Suprapubic skin (tissue), 4 donors: ENCODE data around the gene PYGO2. TPM values are rescaled to one million over a fixed set of nuclear protein-coding genes. Genes with fewer than 3 reads are reported as not detected.

ENCODE experiments used
- DNase-seq, 2 donors: peaks; one replicate each; pipeline ENCODE4 v3.0.0-alpha.2; 2019; ENCODE audit warnings: low spot score in 2 of 2
- H3K27ac ChIP-seq: fragments of 200-600 bp; sonication (generic); one replicate; pipeline ENCODE4 v1.5.1; 2019
- H3K27me3 ChIP-seq: fragments of 200-600 bp; sonication (generic); one replicate; pipeline ENCODE4 v1.5.1; 2019
- H3K36me3 ChIP-seq: fragments of 200-600 bp; sonication (generic); one replicate; pipeline ENCODE4 v1.5.1; 2019
- H3K4me1 ChIP-seq: fragments of 200-600 bp; sonication (generic); one replicate; pipeline ENCODE4 v1.5.1; 2019
- H3K4me3 ChIP-seq: fragments of 200-600 bp; sonication (generic); one replicate; pipeline ENCODE4 v1.5.1; 2019; ENCODE audit warnings: mild to moderate bottlenecking
- H3K9me3 ChIP-seq: fragments of 200-600 bp; sonication (generic); one replicate; pipeline ENCODE4 v1.5.1; 2019
- EP300 ChIP-seq: sonication (generic); formaldehyde crosslinking; IDR thresholded peaks from one replicate; pipeline ENCODE4 v1.6.1; 2017; ENCODE audit warnings: antibody characterized with exemption
- POLR2A ChIP-seq, 2 donors: fragments of 450-650 bp; IDR thresholded peaks; one replicate each; pipeline ENCODE4 v1.6.1; 2017; ENCODE audit warnings: antibody characterized with exemption in 2 of 2, mild to moderate bottlenecking in 2 of 2, moderate library complexity in 2 of 2
- POLR2AphosphoS5 ChIP-seq, 3 donors: sonication (generic); formaldehyde crosslinking; IDR thresholded peaks; one replicate each; pipeline ENCODE4 v1.6.1; 2017; ENCODE audit warnings: antibody characterized with exemption in 3 of 3
- WGBS: methylation state at CpG from one replicate; pipeline ENCODE4 v1.1.5; 2018; 5-methylcytosine and 5-hydroxymethylcytosine counted together
- total RNA-seq, 4 donors: library from RNA; depleted of rRNA; stranded (reverse); fragments of >200 nt; gene quantifications; one replicate each; pipeline ENCODE4 v1.1.0, GENCODE V29; 2016
- TF ChIP-seq, protein P1 (sequence below), 2 donors: fragments of 200-600 bp in 1 of 2; fragments of 450-650 bp in 1 of 2; sonication (generic) in 1 of 2; IDR thresholded peaks; one replicate each; pipeline ENCODE4 v1.5.1; 2016 to 2019; ENCODE audit warnings: antibody characterized with exemption in 2 of 2, mild to moderate bottlenecking in 1 of 2, moderate library complexity in 1 of 2

PYGO2 gene
- total RNA-seq, 4 donors from 2014 or later = 34.2 to 46.7 (median 35.3) TPM

DNA sequence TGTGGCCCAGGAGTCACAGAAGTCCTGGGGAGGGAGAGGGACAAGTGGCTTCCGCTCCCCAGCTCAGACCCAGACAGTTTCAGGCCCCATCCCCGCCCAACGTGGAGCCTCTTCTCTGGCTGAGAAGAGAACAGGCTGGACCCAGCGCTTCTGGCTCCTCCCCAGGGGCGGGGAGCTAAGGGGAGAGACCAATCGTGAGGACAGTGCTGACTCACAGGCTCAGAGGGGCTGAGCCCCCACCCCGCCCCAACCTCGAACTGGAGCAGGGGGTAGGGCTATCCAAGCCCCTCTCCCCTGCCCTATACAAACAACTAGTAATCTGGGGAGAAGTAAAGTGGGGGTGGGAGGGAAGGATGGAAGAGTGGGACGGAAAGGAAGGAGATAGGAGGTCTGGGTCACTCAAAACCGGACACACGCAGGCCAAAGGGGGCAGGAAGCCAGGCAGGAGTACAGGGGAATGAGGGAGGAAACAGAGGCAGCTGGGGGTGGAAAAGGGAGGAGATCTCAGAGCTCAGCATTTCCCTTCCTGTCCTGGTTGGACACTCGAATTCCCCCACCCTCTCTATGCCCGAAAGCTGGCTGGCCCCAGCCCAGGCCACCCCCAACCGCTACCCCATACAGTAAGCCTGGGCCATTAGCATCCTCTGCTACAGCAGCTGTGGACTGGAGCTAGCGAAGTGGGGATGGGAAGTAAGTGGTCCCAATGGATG, 9.2 kb upstream of the PYGO2 start, which contains the start of gene SHC1:
SHC1 (minus strand) TSS at position 117 of the 710 bp plus-strand sequence. CDS start 221 bp downstream, outside the sequence.
- Histone ChIP-seq H3K36me3 (peaks cover 30% of the 10 kb centered on the region), H3K27ac (peak within 1 kb of the TSS; percentile 97), H3K9me3 (no peaks in the 10 kb centered on the region), H3K4me1 (peaks cover 67% of the 10 kb centered on the region), H3K27me3 (no peaks in the 10 kb centered on the region), H3K4me3 (peak within 1 kb of the TSS; percentile 46)
- peak; percentile 97 for DNase-seq
- TF ChIP-seq POLR2A (IDR thresholded peaks at IDR 0.05) = peak in 1 of 2 donors; percentile 77
- TF ChIP-seq EP300 = no peak
- 13% methylated on average over 12 of the region's 15 CpGs for WGBS

DNA sequence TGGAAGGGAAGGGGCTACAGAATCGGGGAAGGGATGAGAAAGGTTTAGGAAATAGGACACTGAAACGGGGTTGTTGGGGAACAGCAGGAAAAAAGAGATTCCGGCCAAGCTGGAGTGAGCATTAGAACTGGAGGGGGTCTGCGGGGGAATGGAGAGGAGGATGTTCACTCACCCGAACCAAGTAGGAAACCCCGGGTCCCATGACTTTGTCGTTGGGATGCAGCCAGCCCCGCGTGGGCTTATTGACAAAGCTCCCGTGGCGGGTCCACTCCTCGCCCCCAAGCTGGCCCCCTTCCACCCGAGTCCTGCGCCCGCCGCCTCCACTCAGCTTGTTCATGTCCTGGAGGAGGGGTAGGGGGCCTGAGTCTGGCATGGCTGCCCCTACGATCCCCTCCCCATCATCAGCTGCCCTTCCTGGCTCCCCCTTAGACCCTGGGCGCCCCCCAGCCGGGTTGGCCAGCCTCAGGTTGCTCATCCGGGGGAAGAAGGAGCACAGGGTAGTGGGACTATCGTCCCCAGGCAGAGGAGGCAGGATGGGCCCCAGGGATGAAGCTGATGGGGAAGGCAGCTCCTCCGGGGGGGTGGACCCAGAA, 8.4 kb upstream of the PYGO2 start:
- peak overlapping the region; percentile 97 for H3K27ac ChIP-seq
- no peaks in the 10 kb centered on the region for H3K9me3 ChIP-seq
- TF ChIP-seq POLR2AphosphoS5 (IDR thresholded peaks at IDR 0.05) (no peak), POLR2A (IDR thresholded peaks at IDR 0.05) (no peak), EP300 (no peak)
- TF ChIP-seq, protein P1, sequence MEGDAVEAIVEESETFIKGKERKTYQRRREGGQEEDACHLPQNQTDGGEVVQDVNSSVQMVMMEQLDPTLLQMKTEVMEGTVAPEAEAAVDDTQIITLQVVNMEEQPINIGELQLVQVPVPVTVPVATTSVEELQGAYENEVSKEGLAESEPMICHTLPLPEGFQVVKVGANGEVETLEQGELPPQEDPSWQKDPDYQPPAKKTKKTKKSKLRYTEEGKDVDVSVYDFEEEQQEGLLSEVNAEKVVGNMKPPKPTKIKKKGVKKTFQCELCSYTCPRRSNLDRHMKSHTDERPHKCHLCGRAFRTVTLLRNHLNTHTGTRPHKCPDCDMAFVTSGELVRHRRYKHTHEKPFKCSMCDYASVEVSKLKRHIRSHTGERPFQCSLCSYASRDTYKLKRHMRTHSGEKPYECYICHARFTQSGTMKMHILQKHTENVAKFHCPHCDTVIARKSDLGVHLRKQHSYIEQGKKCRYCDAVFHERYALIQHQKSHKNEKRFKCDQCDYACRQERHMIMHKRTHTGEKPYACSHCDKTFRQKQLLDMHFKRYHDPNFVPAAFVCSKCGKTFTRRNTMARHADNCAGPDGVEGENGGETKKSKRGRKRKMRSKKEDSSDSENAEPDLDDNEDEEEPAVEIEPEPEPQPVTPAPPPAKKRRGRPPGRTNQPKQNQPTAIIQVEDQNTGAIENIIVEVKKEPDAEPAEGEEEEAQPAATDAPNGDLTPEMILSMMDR (IDR thresholded peaks at IDR 0.05) = no peak
- H3K4me1 ChIP-seq = peaks cover 59% of the 10 kb centered on the region
- H3K36me3 ChIP-seq = peaks cover 39% of the 10 kb centered on the region
- WGBS = 43% methylated on average over 18 of the region's 22 CpGs
- peak in 1 of 2 donors; percentile 84 for DNase-seq
- H3K4me3 ChIP-seq = peak overlapping the region; percentile 46
- H3K27me3 ChIP-seq = no peaks in the 10 kb centered on the region

DNA sequence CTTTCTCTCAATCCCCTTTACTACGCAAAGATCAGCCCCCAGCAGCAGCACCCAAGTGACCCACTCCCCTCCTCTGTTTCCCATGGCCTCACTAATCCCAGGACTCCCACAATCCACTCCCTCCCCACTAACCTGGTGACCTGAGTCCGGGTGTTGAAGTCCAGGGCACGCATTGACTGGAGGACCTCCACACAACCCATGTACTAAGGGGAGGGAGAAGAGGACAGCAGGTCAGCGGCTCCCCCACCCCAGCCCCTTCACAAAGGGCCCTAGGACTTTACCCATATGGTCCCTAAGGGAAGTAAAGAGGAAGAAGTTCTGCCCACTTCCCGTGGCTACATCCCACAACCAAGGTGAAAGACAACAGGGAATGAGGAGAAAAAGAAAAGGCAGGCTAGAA, 7.7 kb upstream of the PYGO2 start:
- TF ChIP-seq EP300 (no peak), POLR2AphosphoS5 (IDR thresholded peaks at IDR 0.05) (no peak), POLR2A (IDR thresholded peaks at IDR 0.05) (no peak)
- TF ChIP-seq, protein P1 (IDR thresholded peaks at IDR 0.05) = no peak
- H3K27ac ChIP-seq = peak overlapping the region; percentile 16
- H3K4me3 ChIP-seq = peak overlapping the region; percentile 46
- no peaks in the 10 kb centered on the region for H3K27me3 ChIP-seq
- H3K9me3 ChIP-seq = no peaks in the 10 kb centered on the region
- no peak for DNase-seq
- peaks cover 59% of the 10 kb centered on the region for H3K4me1 ChIP-seq
- 56% methylated on average over 5 of the region's 5 CpGs for WGBS
- H3K36me3 ChIP-seq = peaks cover 46% of the 10 kb centered on the region

DNA sequence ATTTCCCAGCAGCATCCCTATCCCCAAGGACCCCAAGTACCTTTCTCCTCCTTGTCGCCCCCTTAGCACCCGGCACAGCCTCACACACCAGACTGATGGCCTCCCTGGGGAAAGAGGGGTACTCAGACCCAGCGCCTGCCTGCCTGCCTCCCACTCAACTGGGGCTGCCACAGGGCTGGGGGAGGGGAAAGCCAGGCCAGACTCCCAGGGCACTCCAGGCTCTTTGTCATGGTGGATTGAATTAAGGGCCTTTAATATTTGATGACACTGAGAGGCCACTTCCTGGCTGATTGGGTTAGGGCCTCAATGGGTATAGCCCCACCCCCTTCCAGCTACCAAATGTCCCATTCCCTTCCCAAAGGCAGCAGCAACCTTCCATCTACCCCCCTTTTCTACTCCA, 7.1 kb upstream of the PYGO2 start:
- peak overlapping the region; percentile 16 for H3K27ac ChIP-seq
- H3K36me3 ChIP-seq = peaks cover 51% of the 10 kb centered on the region
- WGBS = 87% methylated on average over 3 of the region's 3 CpGs
- peaks cover 59% of the 10 kb centered on the region for H3K4me1 ChIP-seq
- peak overlapping the region; percentile 46 for H3K4me3 ChIP-seq
- no peaks in the 10 kb centered on the region for H3K27me3 ChIP-seq
- TF ChIP-seq EP300 (no peak), POLR2AphosphoS5 (IDR thresholded peaks at IDR 0.05) (no peak), POLR2A (IDR thresholded peaks at IDR 0.05) (no peak)
- TF ChIP-seq, protein P1 (IDR thresholded peaks at IDR 0.05) = no peak
- H3K9me3 ChIP-seq = no peaks in the 10 kb centered on the region
- no peak for DNase-seq

DNA sequence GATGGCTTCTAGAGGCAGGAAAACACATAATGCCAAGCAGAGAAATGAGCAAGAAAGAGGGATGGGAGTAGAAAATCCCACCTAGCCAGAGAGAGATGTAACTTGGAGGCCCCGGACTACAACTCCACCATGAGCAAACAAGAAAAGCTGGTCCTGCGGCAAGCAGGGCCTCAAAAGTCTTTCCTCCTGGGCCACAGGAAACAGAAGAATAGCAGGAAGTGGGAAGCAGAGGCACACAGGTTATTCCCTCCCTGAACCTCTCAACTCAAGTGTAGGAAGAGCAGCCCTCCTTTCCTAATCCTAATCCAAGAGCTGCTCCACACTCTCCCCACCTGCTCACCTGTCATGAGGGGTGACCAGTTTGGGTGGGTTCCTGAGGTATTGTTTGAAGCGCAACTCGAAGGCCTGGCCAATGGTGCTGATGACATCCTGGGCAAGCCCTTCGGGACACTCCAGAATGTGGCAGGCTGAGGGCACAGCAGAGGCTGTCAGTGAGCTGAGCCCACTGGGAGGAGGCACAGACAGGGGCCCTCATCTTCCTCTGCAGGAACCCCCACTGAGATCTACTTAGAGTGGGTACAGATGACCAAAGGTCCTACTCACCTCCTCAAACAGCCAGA, 5.9 kb upstream of the PYGO2 start:
- no peak for TF ChIP-seq POLR2AphosphoS5 (IDR thresholded peaks at IDR 0.05)
- no peak for TF ChIP-seq EP300
- TF ChIP-seq, protein P1 (IDR thresholded peaks at IDR 0.05) = no peak
- TF ChIP-seq POLR2A (IDR thresholded peaks at IDR 0.05) = no peak
- H3K27me3 ChIP-seq = no peaks in the 10 kb centered on the region
- no peak overlapping the region for H3K4me3 ChIP-seq
- H3K27ac ChIP-seq = peak overlapping the region; percentile 3
- H3K36me3 ChIP-seq = peaks cover 62% of the 10 kb centered on the region
- 74% methylated on average over 5 of the region's 5 CpGs for WGBS
- DNase-seq = no peak
- H3K9me3 ChIP-seq = no peaks in the 10 kb centered on the region
- H3K4me1 ChIP-seq = peaks cover 60% of the 10 kb centered on the region
